ENCODE data around the gene ROPN1L.
A peak's percentile ranks its signal among the peaks of the same experiment; 100 is the strongest.

The ROPN1L gene

DNA sequence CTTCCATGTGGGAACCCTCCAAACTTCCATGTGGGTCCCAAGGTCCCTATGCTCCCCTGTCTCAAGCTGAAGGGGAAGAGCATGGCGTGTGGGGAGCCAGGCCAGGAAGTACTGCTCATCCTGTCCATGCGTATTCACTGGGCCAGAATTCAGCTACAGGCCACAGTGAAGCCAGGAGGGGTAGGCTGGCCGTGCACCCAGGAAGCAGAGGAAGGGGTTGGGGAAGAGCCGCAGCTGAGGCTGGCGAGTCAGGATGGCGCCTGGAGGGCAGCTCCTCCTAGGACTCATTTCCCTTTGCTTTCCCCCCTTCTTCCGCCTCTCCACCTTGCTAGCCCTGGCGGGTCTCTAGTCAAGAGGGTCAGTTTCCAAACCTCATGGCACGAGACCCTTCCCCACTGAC is 57.4 kb downstream of the ROPN1L start:
- H3K27me3 ChIP-seq (ENCODE audit: insufficient read depth, low read length, poor library complexity), result no peaks in the 10 kb centered on the region
- H3K18ac ChIP-seq (ENCODE audit: low read length), result no peak overlapping the region
- no peak overlapping the region for H3K56ac ChIP-seq (ENCODE audit: low read length)
- WGBS (ENCODE audit: extremely low coverage, insufficient coverage, low lambda C conversion rate), result no CpG with 5 or more reads among the region's 9 CpGs
- H2BK15ac ChIP-seq (replicated peaks; ENCODE audit: low read depth), result no peak overlapping the region
- no peak overlapping the region for H3K4ac ChIP-seq (ENCODE audit: low read depth, low read length)
- no peak overlapping the region for H2AK5ac ChIP-seq (ENCODE audit: low read length)
- no peak overlapping the region for H2BK5ac ChIP-seq (ENCODE audit: low read length)
- DNase-seq, result no peak
- H3K4me2 ChIP-seq (ENCODE audit: low read length), result no peak overlapping the region
- H3K4me3 ChIP-seq (ENCODE audit: low read length), result no peak overlapping the region
- no peak overlapping the region for H3K27ac ChIP-seq (ENCODE audit: low read depth, low read length)
- H3K36me3 ChIP-seq (ENCODE audit: control insufficient read depth, insufficient read depth, low read length), result no peaks in the 10 kb centered on the region
- H3K23ac ChIP-seq (ENCODE audit: low read length), result no peak overlapping the region
- no peak overlapping the region for H3K9ac ChIP-seq (ENCODE audit: low read length)
- no peaks in the 10 kb centered on the region for H3K79me1 ChIP-seq (ENCODE audit: low read length)
- H3K79me2 ChIP-seq (ENCODE audit: control insufficient read depth, insufficient read depth, low read length), result no peaks in the 10 kb centered on the region
- H4K8ac ChIP-seq (ENCODE audit: low read depth, low read length), result no peak overlapping the region
- no peak overlapping the region for H2BK120ac ChIP-seq (ENCODE audit: low read depth, low read length)
- no peaks in the 10 kb centered on the region for H3K4me1 ChIP-seq (ENCODE audit: control insufficient read depth, low read depth, low read length)
- no peak overlapping the region for H4K5ac ChIP-seq (ENCODE audit: low read length)

DNA sequence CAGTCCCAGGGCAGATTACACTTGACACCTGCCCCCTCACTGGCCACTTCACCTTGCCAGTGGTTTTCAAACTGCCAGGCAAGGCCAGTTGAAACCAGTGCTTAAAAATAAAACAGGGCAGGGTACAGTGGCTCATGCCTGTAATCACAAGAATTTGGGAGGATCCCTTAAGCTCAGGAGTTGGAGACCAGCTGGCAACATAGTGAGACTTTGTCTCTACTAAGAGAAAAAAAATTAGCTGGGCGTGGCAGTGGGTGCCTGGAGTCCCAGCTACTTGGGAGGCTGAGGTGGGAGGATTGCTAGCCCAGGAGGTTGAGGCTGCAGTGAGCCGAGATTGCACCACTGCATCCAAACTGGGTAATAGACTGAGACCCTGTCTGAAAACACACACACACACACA is 58.1 kb downstream of the ROPN1L start:
- Histone ChIP-seq H2BK15ac (replicated peaks; ENCODE audit: low read depth) (no peak overlapping the region), H3K79me1 (ENCODE audit: low read length) (no peaks in the 10 kb centered on the region), H3K56ac (ENCODE audit: low read length) (no peak overlapping the region), H3K23ac (ENCODE audit: low read length) (no peak overlapping the region), H3K27me3 (ENCODE audit: insufficient read depth, low read length, poor library complexity) (no peaks in the 10 kb centered on the region), H3K4ac (ENCODE audit: low read depth, low read length) (no peak overlapping the region), H2BK120ac (ENCODE audit: low read depth, low read length) (no peak overlapping the region), H3K18ac (ENCODE audit: low read length) (no peak overlapping the region), H2AK5ac (ENCODE audit: low read length) (no peak overlapping the region), H2BK5ac (ENCODE audit: low read length) (no peak overlapping the region), H3K4me2 (ENCODE audit: low read length) (no peak overlapping the region), H4K5ac (ENCODE audit: low read length) (no peak overlapping the region), H3K36me3 (ENCODE audit: control insufficient read depth, insufficient read depth, low read length) (no peaks in the 10 kb centered on the region), H3K79me2 (ENCODE audit: control insufficient read depth, insufficient read depth, low read length) (no peaks in the 10 kb centered on the region), H3K27ac (ENCODE audit: low read depth, low read length) (no peak overlapping the region), H4K8ac (ENCODE audit: low read depth, low read length) (no peak overlapping the region), H3K4me1 (ENCODE audit: control insufficient read depth, low read depth, low read length) (no peaks in the 10 kb centered on the region), H3K4me3 (ENCODE audit: low read length) (no peak overlapping the region), H3K9ac (ENCODE audit: low read length) (no peak overlapping the region)
- WGBS (ENCODE audit: extremely low coverage, insufficient coverage, low lambda C conversion rate), result no CpG with 5 or more reads among the region's 2 CpGs
- no peak for DNase-seq

DNA sequence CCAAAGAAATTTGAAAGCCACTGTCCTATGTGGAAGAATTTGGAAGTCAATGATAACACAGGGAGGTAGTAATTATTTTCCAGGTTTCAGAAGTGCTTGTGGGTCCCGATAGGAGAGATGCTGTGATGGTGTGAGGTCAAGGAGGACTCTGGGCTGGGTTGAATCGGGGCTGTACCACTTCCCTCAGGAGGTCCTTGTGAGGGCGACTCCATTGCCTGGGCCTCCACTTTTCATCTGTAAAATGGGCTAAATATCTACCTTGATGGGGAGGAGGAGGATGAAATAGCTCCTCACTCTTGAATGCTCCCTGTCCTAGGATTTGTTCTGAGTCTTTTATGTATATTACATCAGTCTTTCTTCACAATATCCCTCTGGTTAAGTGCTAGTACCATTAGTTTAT is 59.0 kb downstream of the ROPN1L start:
- Histone ChIP-seq H3K23ac (ENCODE audit: low read length) (no peak overlapping the region), H3K79me2 (ENCODE audit: control insufficient read depth, insufficient read depth, low read length) (no peaks in the 10 kb centered on the region), H2BK120ac (ENCODE audit: low read depth, low read length) (no peak overlapping the region), H2BK5ac (ENCODE audit: low read length) (no peak overlapping the region), H3K56ac (ENCODE audit: low read length) (no peak overlapping the region), H3K36me3 (ENCODE audit: control insufficient read depth, insufficient read depth, low read length) (no peaks in the 10 kb centered on the region), H3K4me3 (ENCODE audit: low read length) (no peak overlapping the region), H3K18ac (ENCODE audit: low read length) (no peak overlapping the region), H4K8ac (ENCODE audit: low read depth, low read length) (no peak overlapping the region), H2AK5ac (ENCODE audit: low read length) (no peak overlapping the region), H3K27me3 (ENCODE audit: insufficient read depth, low read length, poor library complexity) (no peaks in the 10 kb centered on the region), H3K4ac (ENCODE audit: low read depth, low read length) (no peak overlapping the region), H2BK15ac (replicated peaks; ENCODE audit: low read depth) (no peak overlapping the region), H3K4me1 (ENCODE audit: control insufficient read depth, low read depth, low read length) (no peaks in the 10 kb centered on the region), H4K5ac (ENCODE audit: low read length) (no peak overlapping the region), H3K79me1 (ENCODE audit: low read length) (no peaks in the 10 kb centered on the region), H3K4me2 (ENCODE audit: low read length) (no peak overlapping the region), H3K27ac (ENCODE audit: low read depth, low read length) (no peak overlapping the region), H3K9ac (ENCODE audit: low read length) (no peak overlapping the region)
- no peak for DNase-seq
- no CpG with 5 or more reads among the region's 3 CpGs for WGBS (ENCODE audit: extremely low coverage, insufficient coverage, low lambda C conversion rate)

DNA sequence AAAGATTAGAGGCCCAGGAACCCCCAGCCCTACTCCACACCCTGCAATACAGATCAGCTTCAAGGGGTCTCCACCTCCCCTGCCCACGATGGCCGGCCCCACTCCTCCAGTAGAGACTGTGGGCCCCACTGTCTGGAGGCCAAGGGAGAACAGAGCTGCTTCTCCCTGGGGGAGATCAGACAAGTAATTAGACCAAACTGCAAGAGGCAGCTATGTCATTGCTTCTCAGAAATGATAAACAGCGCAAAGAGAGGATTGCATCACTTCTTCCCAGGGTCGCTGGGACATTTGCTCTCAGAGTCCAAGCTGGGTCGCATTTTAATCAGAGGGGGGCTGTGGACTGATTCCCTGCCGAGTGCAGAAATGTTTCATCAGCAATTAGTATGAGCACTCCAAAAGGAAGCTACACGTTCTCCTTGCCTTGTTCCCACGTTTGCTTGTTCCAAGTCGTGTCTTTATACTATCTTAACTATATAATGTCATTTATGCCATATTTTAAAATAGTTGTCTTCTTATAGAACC is 59.9 kb downstream of the ROPN1L start:
- H3K9ac ChIP-seq (ENCODE audit: low read length), result no peak overlapping the region
- H3K23ac ChIP-seq (ENCODE audit: low read length), result no peak overlapping the region
- no peak overlapping the region for H3K4me2 ChIP-seq (ENCODE audit: low read length)
- H2BK120ac ChIP-seq (ENCODE audit: low read depth, low read length), result no peak overlapping the region
- H3K27me3 ChIP-seq (ENCODE audit: insufficient read depth, low read length, poor library complexity), result no peaks in the 10 kb centered on the region
- no peaks in the 10 kb centered on the region for H3K79me1 ChIP-seq (ENCODE audit: low read length)
- no peak overlapping the region for H4K5ac ChIP-seq (ENCODE audit: low read length)
- no peaks in the 10 kb centered on the region for H3K79me2 ChIP-seq (ENCODE audit: control insufficient read depth, insufficient read depth, low read length)
- H3K4ac ChIP-seq (ENCODE audit: low read depth, low read length), result no peak overlapping the region
- no CpG with 5 or more reads among the region's 9 CpGs for WGBS (ENCODE audit: extremely low coverage, insufficient coverage, low lambda C conversion rate)
- H4K8ac ChIP-seq (ENCODE audit: low read depth, low read length), result no peak overlapping the region
- H3K18ac ChIP-seq (ENCODE audit: low read length), result no peak overlapping the region
- DNase-seq, result no peak
- no peak overlapping the region for H2BK15ac ChIP-seq (replicated peaks; ENCODE audit: low read depth)
- H2BK5ac ChIP-seq (ENCODE audit: low read length), result no peak overlapping the region
- H3K4me1 ChIP-seq (ENCODE audit: control insufficient read depth, low read depth, low read length), result no peaks in the 10 kb centered on the region
- no peak overlapping the region for H2AK5ac ChIP-seq (ENCODE audit: low read length)
- no peaks in the 10 kb centered on the region for H3K36me3 ChIP-seq (ENCODE audit: control insufficient read depth, insufficient read depth, low read length)
- no peak overlapping the region for H3K27ac ChIP-seq (ENCODE audit: low read depth, low read length)
- no peak overlapping the region for H3K4me3 ChIP-seq (ENCODE audit: low read length)
- peak overlapping the region; percentile 27 for H3K56ac ChIP-seq (ENCODE audit: low read length)

DNA sequence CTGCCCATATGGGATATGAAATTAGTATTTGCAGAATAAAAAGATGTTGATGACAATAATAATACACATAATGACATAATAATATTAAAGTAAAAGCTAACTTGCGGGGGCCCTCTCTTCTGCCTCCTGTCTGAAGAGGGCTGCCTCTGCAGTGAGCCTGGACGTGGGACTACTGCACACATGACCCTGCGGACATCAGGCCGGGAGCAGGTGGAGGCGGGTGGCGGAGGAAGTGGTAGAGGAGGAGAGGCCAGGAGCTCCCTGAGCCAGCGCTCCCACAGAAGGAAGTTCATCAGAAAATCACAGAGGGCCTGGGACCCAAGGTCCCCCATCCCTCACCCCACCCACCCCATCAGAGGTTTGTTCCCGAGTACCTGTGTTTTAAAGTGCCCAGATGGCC is 60.5 kb downstream of the ROPN1L start:
- Histone ChIP-seq H3K18ac (ENCODE audit: low read length) (no peak overlapping the region), H2AK5ac (ENCODE audit: low read length) (no peak overlapping the region), H2BK5ac (ENCODE audit: low read length) (no peak overlapping the region), H3K79me1 (ENCODE audit: low read length) (no peaks in the 10 kb centered on the region), H3K4ac (ENCODE audit: low read depth, low read length) (no peak overlapping the region), H3K4me1 (ENCODE audit: control insufficient read depth, low read depth, low read length) (no peaks in the 10 kb centered on the region), H3K4me2 (ENCODE audit: low read length) (no peak overlapping the region), H3K36me3 (ENCODE audit: control insufficient read depth, insufficient read depth, low read length) (no peaks in the 10 kb centered on the region), H3K9ac (ENCODE audit: low read length) (no peak overlapping the region), H4K5ac (ENCODE audit: low read length) (no peak overlapping the region), H3K4me3 (ENCODE audit: low read length) (no peak overlapping the region), H3K23ac (ENCODE audit: low read length) (no peak overlapping the region), H3K27ac (ENCODE audit: low read depth, low read length) (no peak overlapping the region), H2BK120ac (ENCODE audit: low read depth, low read length) (no peak overlapping the region), H3K27me3 (ENCODE audit: insufficient read depth, low read length, poor library complexity) (no peaks in the 10 kb centered on the region), H3K56ac (ENCODE audit: low read length) (peak overlapping the region; percentile 17), H3K79me2 (ENCODE audit: control insufficient read depth, insufficient read depth, low read length) (no peaks in the 10 kb centered on the region), H2BK15ac (replicated peaks; ENCODE audit: low read depth) (no peak overlapping the region), H4K8ac (ENCODE audit: low read depth, low read length) (no peak overlapping the region)
- no CpG with 5 or more reads among the region's 8 CpGs for WGBS (ENCODE audit: extremely low coverage, insufficient coverage, low lambda C conversion rate)
- DNase-seq, result no peak

DNA sequence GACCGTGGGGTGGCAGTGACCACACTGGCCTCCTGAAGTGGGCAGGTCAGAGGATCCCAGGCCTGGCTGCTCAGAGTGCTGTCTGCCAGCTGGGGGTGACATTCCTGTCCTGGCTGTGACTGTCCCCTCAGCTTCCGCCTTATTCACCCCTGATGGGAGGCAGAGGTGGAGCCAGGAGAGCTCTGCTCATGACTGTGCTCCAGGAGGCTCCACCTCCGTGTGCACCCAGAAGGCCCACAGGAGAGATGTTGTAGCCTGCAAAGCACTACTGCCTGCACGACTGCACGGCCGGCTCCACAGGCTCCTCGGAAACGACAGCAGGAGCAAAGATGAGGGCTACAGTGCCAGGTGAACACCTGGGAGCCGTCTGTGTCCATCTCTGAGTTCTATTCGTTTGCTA is 60.9 kb downstream of the ROPN1L start:
- no peak overlapping the region for H3K4ac ChIP-seq (ENCODE audit: low read depth, low read length)
- no peaks in the 10 kb centered on the region for H3K27me3 ChIP-seq (ENCODE audit: insufficient read depth, low read length, poor library complexity)
- H3K4me3 ChIP-seq (ENCODE audit: low read length), result no peak overlapping the region
- no peak overlapping the region for H2BK15ac ChIP-seq (replicated peaks; ENCODE audit: low read depth)
- no peak overlapping the region for H2BK5ac ChIP-seq (ENCODE audit: low read length)
- WGBS (ENCODE audit: extremely low coverage, insufficient coverage, low lambda C conversion rate), result no CpG with 5 or more reads among the region's 10 CpGs
- H2AK5ac ChIP-seq (ENCODE audit: low read length), result no peak overlapping the region
- H3K4me2 ChIP-seq (ENCODE audit: low read length), result no peak overlapping the region
- H2BK120ac ChIP-seq (ENCODE audit: low read depth, low read length), result no peak overlapping the region
- no peaks in the 10 kb centered on the region for H3K36me3 ChIP-seq (ENCODE audit: control insufficient read depth, insufficient read depth, low read length)
- no peak overlapping the region for H3K18ac ChIP-seq (ENCODE audit: low read length)
- no peak overlapping the region for H4K8ac ChIP-seq (ENCODE audit: low read depth, low read length)
- no peaks in the 10 kb centered on the region for H3K79me2 ChIP-seq (ENCODE audit: control insufficient read depth, insufficient read depth, low read length)
- no peaks in the 10 kb centered on the region for H3K4me1 ChIP-seq (ENCODE audit: control insufficient read depth, low read depth, low read length)
- peak overlapping the region; percentile 17 for H3K56ac ChIP-seq (ENCODE audit: low read length)
- H3K27ac ChIP-seq (ENCODE audit: low read depth, low read length), result no peak overlapping the region
- peak; percentile 48 for DNase-seq
- H3K79me1 ChIP-seq (ENCODE audit: low read length), result no peaks in the 10 kb centered on the region
- no peak overlapping the region for H3K23ac ChIP-seq (ENCODE audit: low read length)
- H3K9ac ChIP-seq (ENCODE audit: low read length), result no peak overlapping the region
- H4K5ac ChIP-seq (ENCODE audit: low read length), result no peak overlapping the region

All from mesendoderm (in vitro differentiated cells).